Neutrophil (primary cell): ENCODE measurements around the gene TLE3.
A peak's percentile ranks its signal among the peaks of the same experiment; 100 is the strongest.

Source experiments
- H3K27ac ChIP-seq: fragments of 200-600 bp; sonication (generic); 2 replicates; pipeline ENCODE4 v1.5.1; 2016; ENCODE audit warnings: mild to moderate bottlenecking, moderate library complexity
- H3K27me3 ChIP-seq: fragments of 200-600 bp; sonication (generic); 2 replicates; pipeline ENCODE4 v1.6.0; 2016; ENCODE audit warnings: mild to moderate bottlenecking
- H3K36me3 ChIP-seq: fragments of 200-600 bp; sonication (generic); 2 replicates; pipeline ENCODE4 v1.5.1; 2017
- H3K4me1 ChIP-seq, 2 experiments: fragments of 200-600 bp in 1 of 2; sonication (generic) in 1 of 2; 1 replicate in 1 of 2; 2 replicates in 1 of 2; pipeline versions ENCODE4 v1.5.1 to v1.6.1; 2013 to 2016; ENCODE audit warnings: low read depth in 1 of 2, low read length in 1 of 2, mild to moderate bottlenecking in 1 of 2, moderate library complexity in 1 of 2; ENCODE audit not compliant: control insufficient read depth in 1 of 2, insufficient read depth in 1 of 2
- H3K4me3 ChIP-seq, 2 experiments: fragments of 200-600 bp in 1 of 2; sonication (generic) in 1 of 2; 1 replicate in 1 of 2; 2 replicates in 1 of 2; pipeline ENCODE4 v1.5.1; 2013 to 2016; ENCODE audit warnings: low read depth in 1 of 2, low read length in 1 of 2, mild to moderate bottlenecking in 1 of 2, moderate library complexity in 1 of 2
- H3K9me3 ChIP-seq: fragments of 200-600 bp; sonication (generic); 2 replicates; pipeline ENCODE4 v1.5.1; 2016
- CTCF ChIP-seq: fragments of 200-600 bp; sonication (generic); IDR thresholded peaks from 2 replicates; pipeline ENCODE4 v1.5.1; 2016; ENCODE audit warnings: antibody characterized with exemption

The TLE3 gene

GRCh38 chr15:70097321-70098152 lies at the start of gene TLE3:
Gene TLE3 (minus strand): TSS chr15:70097917. CDS start chr15:70096798, 1,119 bp downstream.
- H3K4me1 ChIP-seq: peaks cover 54 to 55% of the 10 kb centered on the region in 2 experiments
- H3K4me3 ChIP-seq: peak within 1 kb of the TSS; percentile 93 to 99
- H3K9me3 ChIP-seq: no peaks in the 10 kb centered on the region
- peaks cover 30% of the 10 kb centered on the region for H3K36me3 ChIP-seq
- H3K27ac ChIP-seq: peak within 1 kb of the TSS; percentile 98
- TF ChIP-seq CTCF: peak; percentile 76
- no peaks in the 10 kb centered on the region for H3K27me3 ChIP-seq

GRCh38 chr15:70147178-70147760 lies 49.6 kb upstream of the TLE3 start:
- peaks cover 8 to 18% of the 10 kb centered on the region in 2 experiments for H3K4me1 ChIP-seq
- TF ChIP-seq CTCF: no peak

GRCh38 chr15:70146771-70147170 lies 49.1 kb upstream of the TLE3 start:
- H3K4me1 ChIP-seq: peaks cover 13 to 23% of the 10 kb centered on the region in 2 experiments
- no peaks in the 10 kb centered on the region for H3K36me3 ChIP-seq
- no peak for TF ChIP-seq CTCF
- H3K4me3 ChIP-seq: no peak overlapping the region
- no peaks in the 10 kb centered on the region for H3K9me3 ChIP-seq
- H3K27me3 ChIP-seq: no peaks in the 10 kb centered on the region
- no peak overlapping the region for H3K27ac ChIP-seq

More at GRCh38 chr15:70147178-70147760, 49.6 kb upstream of the TLE3 start:
- no peaks in the 10 kb centered on the region for H3K27me3 ChIP-seq
- no peak overlapping the region for H3K4me3 ChIP-seq
- H3K36me3 ChIP-seq: no peaks in the 10 kb centered on the region
- no peaks in the 10 kb centered on the region for H3K9me3 ChIP-seq
- no peak overlapping the region for H3K27ac ChIP-seq

- Histone ChIP-seq H3K4me1 (peaks cover 19 to 29% of the 10 kb centered on the region in 2 experiments), H3K4me3 (no peak overlapping the region), H3K27ac (no peak overlapping the region), H3K36me3 (no peaks in the 10 kb centered on the region), H3K27me3 (no peaks in the 10 kb centered on the region), H3K9me3 (no peaks in the 10 kb centered on the region)
- no peak for TF ChIP-seq CTCF
These were observed 48.4 kb upstream of the TLE3 start for GRCh38 chr15:70146162-70146561.

- Histone ChIP-seq H3K4me1 (peaks cover 28 to 38% of the 10 kb centered on the region in 2 experiments), H3K27ac (no peak overlapping the region), H3K36me3 (no peaks in the 10 kb centered on the region), H3K9me3 (no peaks in the 10 kb centered on the region), H3K27me3 (no peaks in the 10 kb centered on the region), H3K4me3 (no peak overlapping the region)
- TF ChIP-seq CTCF: no peak
These were observed 47.5 kb upstream of the TLE3 start for GRCh38 chr15:70145261-70145660.
